NCI-H1105 treated with DMSO at 0.1 percent for 48 hours (cell line): ENCODE measurements around the gene SCN4A.

Experiments used
- DNase-seq: peaks from one replicate; lab custom pipeline; 2025; lab: John Stamatoyannopoulos, UW

SCN4A gene

DNA sequence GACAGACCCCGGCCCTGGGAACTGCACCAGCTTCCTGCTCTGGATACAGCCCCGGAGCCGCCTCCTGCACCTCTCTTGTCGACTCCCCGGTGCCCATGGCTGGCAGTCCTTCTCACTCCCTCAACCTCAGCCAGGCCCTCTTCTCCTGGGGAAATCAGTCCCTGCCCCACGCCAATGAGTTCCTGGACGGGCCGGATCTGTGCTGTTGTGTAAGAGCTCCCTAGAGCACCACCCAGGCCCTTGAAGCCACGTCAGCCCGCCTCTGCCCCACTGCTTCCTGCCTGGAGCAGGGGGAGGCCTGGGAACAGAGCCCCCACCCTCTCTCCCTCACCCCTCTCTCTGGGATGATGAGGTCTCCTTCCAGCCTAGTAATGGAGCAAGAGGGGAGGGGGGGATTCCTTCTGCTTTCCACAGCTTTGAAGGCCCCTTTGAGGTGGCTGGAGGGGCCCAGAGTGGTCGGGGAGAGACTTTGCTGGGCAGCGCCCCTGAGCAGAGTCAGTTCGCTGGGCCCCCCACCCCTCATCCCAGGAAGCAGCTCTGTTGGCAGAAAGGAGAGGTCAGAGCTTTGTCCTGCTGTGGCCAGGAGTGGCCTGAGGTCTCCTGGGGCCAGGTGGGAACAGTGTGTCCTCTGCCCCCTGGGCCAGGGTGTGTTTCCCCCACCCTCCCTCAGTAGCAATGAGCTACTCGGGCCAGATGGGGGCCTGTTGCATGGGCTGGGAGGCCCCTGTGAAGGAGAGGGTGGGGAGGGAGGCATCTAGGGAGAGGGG lies 29.2 kb upstream of the SCN4A start:
- no peak for DNase-seq

DNA sequence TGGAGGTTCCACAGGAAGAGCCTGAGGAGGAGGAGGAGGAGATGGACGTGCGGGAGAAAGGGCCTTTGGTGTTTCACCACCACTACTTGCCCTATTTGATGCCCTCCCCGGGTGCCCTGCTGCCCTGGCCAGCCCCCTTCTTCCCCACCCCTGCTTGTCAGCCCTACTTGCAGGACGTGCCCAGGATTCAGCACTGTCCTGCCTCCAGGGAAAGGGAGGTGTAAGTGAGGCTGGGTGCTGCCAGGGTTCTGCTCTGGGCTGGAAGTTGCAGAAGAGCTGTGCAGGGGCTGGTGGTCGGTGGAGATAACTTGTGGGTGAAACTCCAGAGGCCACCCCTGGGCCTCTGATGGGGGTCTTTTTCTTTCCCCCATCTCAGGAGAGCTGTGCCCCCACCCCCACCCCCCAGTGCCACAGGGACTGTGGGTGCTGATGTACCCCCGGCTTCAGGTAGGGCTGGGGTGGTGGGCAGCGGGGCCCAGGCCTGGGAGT lies 28.4 kb upstream of the SCN4A start:
- no peak for DNase-seq

DNA sequence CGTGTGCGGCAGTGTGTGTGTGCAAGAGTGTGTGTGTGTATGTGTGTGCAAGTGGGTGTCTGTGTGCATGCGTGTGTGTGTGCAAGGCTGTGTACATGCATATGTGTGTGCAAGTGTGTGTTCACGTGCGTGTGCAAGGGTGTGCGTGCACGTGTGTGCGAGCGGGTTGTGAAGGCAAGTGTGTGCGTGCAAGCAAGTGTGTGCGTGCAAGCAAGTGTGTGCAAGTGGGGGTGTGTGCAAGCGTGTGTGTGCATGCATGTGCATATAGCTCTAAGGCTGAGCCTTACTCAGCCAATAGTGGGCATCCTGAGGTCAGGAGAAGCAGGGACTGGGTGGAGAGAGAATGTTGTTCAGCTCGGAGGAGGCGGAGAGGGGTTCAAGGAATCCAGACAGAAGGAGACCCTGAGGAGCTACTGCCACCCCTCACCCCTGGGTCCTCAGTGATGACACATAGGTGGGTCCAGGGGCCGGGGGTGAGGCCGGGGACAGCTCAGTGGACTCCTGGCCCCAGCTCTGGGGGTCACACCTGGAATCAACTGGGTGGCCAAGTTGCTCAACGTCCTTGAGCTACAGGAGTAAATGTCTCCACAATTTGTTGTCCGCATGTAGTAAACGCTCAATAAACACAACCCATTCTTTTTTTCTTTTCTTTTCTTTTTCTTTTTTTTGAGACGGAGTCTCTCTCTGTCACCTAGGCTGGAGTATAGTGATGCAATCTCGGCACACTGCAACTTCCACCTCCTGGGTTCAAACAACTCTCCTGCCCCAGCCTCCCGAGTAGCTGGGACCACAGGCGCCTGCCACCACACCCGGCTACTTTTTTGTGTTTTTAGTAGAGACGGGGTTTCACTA lies 27.2 kb upstream of the SCN4A start:
- no peak for DNase-seq

DNA sequence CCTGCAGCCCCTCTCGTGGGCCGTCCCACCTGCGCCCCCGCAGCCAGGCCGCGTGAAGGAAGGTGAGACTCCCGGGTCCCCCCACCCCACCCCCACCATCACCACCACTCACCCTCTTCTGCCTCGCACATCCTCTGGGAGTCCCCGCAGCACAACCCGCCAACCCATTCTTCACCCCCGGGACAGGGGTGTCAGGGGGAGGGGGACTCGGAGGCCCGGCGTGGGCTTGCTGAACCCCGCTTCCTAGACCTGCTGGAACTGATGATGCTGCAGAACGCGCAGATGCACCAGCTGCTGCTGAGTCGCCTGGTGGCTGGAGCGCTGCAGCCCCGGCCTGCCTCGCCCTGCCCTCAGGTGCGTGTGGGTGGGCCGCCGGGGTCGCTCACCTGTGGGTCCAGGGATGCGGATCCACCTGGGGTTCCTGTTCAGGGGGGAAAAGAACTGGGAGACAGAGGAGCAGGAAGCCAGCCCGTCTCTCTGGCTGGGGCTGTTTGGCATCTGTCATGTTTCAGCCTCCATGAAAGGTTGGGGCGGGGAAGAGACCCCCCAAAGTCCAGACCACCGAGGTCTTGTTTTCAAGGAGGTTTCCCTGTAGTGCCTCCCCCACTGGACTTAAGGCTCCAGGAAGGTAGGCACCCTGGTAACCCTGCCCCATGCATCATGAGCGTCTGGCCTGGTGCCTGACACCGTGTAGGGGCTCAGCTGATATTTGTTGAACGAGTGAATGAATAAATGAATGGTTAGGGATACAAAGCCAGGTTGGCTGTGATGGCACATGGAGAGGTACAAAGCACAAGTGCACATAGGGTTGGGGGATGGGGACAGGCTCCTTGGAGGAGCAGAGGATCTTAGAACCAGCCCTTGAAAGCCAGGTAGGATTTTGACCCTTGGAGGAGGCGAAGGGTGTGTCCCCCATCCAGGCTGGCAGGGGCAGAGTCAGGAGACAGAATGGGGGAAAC lies 26.3 kb upstream of the SCN4A start:
- no peak for DNase-seq

DNA sequence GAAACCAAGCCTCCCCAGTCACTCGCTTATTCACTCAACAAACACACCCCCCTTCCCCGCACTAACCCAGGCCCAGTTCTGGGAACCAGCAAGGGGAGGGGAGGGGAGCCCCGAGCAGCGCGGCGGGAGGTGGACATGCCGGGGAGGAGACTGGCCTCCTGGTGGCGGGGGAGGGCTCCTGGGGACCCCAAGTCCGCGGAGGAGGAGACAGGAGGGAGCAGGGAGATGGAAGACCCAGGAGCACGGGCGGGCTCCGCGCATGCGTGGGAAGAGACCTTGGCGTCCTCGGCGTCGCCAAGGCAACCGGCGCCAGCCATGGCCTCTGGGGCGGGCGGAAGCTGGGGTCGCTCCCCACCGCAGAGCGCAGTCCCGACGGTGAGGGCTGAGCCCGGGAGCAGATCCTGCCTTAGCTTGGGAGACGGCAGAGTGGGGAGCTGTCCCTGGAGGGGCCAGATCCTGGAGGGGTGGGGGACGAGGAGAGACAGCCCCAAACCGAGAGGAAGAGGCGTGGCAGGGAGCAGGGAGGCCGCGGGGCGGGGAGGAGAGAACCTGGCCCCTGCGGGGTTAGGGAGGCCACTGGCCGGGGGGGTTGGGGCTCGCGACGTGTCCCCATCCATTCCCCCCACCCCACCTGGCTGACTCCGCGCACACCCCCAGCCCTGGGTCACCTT lies 25.5 kb upstream of the SCN4A start, which contains the start of gene PRR29:
TSS of gene PRR29 (plus strand) at position 302 of the 671 bp plus-strand sequence. CDS start at position 316, 14 bp downstream.
- DNase-seq: peak; percentile 67

DNA sequence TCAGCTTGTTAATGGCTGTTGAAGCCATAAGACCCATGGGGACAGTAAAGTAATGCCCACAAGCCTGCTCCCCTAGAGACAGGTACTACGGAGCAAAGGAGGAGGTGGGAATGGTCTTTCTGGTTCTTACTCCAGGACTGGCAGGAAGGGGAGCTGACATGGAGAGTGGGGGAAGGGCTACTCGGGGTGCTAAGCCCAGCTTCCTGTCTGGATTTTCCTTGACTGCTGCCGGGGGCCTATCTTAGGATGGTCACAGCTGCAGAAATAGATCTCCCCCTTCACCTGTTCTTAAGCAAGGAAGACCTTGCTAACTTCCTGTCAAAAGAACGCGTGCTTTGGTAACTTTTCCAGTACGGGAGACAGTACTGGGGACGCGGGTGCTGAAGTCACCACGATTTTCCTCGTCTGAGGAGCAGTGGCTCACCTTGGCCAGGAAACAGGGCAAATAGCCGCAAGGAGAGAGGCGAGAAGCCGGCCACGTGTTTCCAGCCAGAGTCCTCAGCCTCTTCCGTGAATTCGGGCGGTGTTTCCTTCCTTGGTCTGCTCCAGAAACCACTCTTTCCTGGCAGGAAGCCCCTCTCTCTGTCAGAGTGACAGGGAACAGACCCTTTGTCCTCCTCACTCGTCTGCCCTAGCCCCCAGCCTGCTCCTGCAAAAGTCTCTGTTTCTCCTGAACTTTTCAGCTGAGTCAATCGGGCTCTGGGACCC lies 24.8 kb upstream of the SCN4A start:
- DNase-seq: no peak

DNA sequence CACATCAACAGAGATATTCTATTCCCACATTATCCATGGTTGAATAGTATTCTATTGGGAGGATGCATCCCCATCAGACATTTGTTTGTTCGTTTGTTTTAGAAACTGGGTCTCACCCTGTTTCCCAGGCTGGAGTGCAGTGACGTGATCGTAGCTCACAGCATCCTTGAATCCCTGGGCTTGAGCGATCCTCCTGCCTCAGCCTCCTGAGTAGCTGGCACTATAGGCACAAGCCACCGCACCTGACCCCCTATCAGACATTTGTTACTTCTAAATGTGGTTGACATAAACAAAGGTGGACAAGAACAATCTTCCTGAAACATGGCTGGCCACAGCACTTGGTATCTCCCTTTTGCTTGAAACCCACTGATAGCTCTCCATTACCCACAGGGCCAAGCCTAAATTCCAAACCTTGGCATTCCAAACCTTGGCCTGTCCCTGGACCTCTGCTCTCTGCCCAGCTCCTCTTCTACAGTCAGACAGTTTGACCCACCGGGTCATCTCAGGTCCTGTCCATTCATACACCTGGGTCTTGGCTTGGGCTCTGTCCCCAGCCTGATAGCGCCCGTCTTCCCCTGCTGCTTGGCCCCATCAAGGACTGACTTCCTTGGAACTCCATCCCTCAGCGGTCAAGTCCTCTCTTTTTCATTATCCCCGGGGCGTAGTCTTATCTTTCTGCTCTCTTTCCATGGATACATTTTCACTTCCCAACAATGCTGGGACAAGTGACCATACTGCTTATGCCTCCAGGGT lies 23.9 kb upstream of the SCN4A start:
- no peak for DNase-seq

DNA sequence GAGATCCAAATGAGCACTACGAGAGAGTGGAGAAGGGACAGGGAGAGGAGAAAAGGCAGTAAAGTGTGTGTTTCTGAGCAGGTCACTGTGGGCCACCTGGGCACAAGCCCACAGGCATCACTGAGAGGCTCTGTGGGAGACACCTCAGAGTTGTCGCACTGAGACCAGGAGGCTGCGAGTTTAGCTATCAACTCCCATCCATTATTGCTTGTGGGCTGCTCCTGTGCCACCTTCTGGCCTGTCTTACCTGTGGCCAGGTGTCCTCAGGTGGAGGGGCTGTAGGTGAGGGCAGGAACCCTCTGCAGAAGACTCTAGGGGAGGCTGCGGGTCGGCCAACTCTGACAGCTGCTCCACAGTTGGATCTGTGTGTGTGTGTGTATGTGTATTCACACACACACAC lies 22.9 kb upstream of the SCN4A start:
- no peak for DNase-seq

DNA sequence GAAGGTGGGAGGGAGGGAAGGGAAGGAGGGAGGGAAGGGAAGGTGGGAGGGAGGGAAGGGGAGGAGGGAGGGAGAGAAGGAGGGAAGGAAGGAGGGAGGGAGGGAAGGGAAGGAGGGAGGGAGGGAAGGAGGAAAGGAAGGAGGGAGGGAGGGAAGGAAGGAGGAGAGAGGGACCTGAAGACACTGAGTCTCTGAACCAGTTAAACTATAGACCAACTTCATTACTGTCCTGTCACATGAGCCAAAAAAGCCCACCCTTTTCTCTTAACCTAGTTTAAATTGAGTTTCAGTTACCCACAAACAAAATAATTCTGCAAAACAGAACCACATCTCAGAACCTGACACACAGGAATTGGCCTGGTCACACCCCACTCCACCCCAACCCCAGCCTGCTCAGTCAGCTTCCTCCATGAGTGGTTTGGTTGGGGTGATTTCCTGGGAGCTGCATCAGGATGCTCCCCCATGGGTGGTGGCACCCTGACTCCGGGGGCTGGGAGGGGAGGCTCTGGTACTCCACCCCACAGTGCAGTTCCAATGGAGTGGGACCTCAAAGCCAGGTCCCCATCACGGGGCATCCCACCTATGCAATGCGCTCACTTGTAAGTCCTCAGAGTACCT lies 20.8 kb upstream of the SCN4A start:
- DNase-seq: no peak

DNA sequence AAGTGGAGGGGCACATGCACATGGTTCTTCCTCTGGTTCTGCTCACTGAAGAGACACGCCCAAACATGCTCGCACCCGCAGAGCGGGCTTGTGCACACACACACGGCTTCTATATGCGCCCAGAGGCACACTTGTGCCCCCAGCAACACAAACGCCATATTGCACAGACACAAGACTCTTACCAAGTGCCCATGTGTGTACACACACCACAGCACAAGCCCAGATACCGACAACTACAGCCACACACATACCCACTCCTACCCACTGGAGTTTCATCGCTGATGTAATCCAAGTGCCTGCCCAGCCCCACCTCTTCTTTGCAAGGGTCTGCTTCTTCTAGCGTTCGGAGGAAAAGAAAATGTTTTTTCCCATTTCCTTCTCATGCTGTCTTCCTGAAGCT lies 18.9 kb upstream of the SCN4A start:
- no peak for DNase-seq

DNA sequence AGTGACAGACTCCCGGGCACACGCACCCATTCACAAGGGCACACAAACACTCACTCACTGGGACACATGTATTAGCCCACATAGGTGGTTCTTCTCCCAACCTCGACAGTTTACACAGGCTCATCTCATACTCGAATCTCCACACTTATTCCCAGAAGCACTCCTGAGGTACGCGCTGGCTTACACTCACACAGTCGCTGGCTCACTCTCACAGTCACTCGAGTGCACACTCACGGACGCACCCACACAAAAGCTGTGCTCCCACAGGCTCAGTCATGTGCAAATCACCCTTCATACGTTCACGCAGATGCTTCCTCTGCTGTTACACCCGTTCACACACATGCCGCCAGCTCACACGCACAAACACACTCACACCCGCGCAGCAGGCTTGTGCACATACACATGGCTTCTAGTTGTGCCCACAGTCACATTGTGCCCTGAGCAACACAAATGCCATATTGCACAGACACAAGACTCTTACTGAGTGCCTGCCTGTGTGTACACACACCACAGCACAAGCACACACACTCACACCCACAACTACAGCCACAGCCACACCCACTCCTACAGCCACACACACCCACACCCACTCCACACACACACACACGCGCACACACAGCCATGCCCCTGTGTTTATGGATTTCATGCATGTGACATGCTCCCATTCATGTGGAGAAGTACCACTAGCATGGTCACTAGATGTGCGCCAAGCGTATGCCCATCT lies 17.1 kb upstream of the SCN4A start:
- DNase-seq: no peak

DNA sequence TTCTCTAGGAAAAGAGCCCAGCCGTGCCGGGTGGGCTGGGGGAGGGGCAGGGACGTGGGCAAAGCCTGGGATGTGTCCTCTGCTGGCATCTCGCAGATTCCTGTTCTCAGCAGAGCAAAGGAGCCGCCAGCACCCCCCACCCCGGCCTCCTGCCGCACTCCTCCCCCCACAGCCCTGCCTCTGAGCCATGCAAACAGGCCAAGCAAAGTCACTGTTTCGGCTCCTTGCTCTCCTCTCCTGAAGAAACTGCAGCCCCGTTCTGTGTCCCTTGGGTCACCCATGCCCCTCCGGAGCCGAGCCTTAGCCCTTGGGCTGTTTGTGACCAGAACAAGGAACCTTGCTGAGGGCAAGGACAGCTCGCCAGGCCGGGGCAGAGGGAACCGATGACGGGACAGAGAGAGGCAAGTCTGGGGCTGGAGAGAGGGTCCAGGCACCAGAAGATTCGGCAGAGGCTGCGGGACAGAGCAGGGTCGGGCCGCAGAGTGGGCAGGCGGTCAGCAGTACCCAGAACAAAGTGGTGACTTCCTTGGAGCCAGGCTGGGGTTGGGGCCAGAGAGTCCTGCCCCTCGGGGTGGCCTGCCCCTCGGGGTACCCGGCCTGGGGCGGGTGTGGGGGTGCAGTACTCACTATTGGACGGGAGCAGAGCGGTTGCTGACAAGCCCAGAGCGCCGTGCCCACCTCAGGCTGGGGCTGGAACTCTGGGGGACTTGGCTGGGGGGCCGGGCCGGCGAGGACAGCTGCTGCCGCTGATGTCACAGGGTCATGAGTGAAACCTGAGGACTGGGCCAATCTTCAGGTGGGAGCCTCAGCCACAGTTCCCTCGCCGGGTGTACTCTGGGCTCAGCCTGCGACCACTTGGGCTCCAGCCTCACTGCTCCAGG lies 16.3 kb upstream of the SCN4A start:
- no peak for DNase-seq

DNA sequence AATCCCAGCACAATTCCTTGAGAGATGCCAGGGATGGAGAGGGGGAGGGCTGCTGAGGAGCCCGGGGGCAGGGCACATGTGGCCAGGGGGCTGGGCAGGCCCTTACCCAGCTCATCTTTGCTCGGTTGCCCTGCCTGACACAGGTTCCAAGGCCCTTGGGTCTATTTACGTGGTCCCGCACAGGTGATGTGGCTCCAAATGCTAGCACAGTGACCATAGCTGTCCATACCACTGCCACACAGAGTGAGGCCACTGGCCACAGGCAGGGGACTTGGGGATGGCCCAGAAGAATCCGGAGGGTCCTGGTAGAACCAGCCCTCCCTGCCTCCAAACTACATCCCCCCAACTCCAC lies 15.4 kb upstream of the SCN4A start:
- DNase-seq: no peak

DNA sequence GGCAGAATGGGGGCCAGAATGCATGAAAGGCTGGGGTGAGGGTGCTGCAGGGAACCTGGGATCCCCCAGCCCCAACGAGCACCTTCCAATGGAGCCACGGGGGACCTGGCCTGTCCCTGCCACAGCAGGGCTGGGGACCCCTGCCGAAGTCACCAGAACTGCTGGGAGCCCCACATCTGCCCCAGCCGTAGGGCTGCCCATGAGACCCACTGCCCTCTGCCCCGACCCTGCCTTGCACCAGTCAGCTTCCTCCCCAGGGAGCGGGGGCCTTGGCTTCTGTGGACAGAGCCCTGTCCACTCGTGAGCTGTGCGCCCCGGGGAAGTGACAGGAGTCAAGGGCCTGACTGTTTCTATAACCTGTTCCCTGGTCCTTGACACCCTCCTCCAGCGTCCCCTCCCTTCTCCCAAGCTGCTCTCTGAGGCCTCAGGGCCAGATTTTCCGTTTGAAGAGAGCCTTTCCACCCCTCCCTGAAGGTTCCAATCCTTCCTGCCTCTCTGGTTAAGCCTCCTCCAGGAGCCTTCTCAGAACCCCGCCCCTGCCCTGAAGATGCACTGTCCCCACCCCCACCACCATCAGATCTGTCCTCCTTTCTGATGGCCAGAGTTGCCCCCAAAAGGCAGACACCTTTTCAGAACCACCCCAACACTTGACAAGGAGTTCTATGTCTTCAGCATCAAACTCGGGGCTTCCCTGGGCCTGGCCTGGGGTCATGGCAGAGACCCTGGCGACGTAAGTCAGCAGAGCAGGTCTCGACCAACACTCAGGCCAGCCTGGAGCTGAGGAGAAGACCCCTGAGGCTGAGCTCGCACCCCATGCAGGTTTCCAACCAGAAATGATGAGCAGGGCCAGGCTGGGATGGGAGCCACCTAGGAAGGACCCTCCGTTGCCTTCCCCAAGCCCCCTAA lies 14.8 kb upstream of the SCN4A start:
- DNase-seq: no peak

DNA sequence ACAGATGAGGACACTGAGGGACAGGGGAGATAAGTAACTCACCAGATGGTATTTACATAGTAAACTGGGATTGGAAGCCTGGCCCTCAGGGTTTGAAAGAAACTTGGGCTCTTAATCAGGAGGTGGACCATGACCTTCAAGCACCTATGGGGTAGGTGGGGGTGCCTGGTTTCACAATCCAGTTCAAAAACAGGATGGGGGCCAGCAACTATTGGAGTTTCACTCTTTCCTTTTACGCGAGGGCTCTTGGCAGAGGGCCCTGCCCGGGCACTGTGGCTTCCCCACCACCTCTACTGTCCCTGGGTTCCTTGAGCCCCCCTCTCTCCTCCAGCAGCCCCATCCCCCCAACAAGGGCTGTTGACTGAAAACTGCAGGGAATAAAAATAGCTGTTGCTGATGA lies 14.1 kb upstream of the SCN4A start:
- no peak for DNase-seq

DNA sequence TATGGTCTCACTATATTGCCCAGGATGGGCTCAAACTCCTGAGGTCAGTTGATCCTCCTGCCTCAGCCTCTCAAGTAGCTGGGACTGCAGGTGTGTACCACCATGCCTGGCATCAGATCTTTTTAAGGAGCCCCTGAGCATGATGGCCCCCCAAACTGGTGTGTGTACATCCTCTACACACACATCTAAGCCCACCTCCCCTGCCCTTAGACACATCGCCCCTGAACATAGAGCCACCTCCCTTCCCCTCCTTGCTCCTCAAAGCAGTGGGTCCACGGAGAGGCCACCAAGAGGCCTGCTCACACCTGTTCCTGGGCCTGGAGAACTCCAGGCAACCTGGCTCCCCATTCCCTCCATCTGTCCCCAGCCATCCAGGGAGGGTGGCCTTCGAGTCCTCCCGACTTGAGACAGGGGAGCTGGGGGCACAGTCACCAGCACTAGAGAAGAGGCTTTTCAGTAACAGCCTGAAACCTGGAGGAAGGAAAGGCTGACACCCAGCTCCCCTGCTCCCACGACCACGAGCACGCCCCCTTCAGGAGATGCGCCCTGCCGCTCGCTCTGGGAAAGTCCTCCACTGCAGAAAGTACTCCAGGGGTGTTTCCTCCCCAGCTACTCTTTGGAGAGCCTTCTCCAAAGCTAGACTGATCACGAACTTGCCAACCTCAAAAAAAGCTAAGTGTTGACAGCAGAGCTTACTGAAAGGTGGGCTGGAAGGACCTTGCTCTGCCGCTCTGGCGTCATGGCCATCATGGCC lies 12.8 kb upstream of the SCN4A start:
- DNase-seq: no peak
